Right lobe of liver (tissue), 4 donors: ENCODE data around the gene GAREM1.

Experiments
- CTCF ChIP-seq, 4 donors: fragments of 200-600 bp in 3 of 4; fragments of 450-650 bp in 1 of 4; IDR thresholded peaks; one replicate each; pipeline versions ENCODE4 v1.5.1 to v1.8.0; 2016 to 2022; ENCODE audit warnings: antibody characterized with exemption in 4 of 4, mild to moderate bottlenecking in 2 of 4
- POLR2A ChIP-seq: fragments of 450-650 bp; IDR thresholded peaks from one replicate; pipeline ENCODE4 v1.6.1; 2017; ENCODE audit warnings: antibody characterized with exemption, mild to moderate bottlenecking
- donor health status: DM: no; HTN: no; CAD: no.
- donor health status: DM: no; HTN: no; CAD: no.
- donor health status: DM: no; HTN: yes; CAD: no.

GRCh38 chr18:32391126-32391525 is 79.6 kb downstream of the GAREM1 start:
- TF ChIP-seq CTCF (IDR thresholded peaks at IDR 0.05) = no peak
- TF ChIP-seq POLR2A = no peak
